Fibroblast of skin of abdomen (primary cell): ENCODE measurements around the gene SLC22A2.

Source experiments
- DNase-seq: peaks from one replicate; pipeline ENCODE4 v3.0.0-alpha.2; 2013

SLC22A2 gene

DNA sequence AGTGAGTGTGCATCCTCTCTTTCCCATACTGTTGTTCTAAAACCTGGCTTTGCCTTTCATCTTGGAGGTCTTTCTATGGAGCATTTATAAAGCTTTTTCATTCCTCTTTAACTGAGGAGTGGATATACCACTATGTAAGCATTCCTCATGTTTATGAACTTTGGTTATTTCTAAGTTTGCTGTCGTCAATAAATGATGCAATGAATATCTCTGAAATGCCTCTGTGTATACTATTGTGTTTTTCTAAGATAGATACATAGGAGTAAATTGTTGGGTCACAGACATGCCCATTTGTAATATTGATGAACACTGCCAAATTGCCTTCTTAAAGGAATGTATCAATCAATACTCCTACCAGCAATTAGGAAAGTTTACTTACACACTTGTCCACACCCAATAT lies 53.9 kb downstream of the SLC22A2 start:
- no peak for DNase-seq

DNA sequence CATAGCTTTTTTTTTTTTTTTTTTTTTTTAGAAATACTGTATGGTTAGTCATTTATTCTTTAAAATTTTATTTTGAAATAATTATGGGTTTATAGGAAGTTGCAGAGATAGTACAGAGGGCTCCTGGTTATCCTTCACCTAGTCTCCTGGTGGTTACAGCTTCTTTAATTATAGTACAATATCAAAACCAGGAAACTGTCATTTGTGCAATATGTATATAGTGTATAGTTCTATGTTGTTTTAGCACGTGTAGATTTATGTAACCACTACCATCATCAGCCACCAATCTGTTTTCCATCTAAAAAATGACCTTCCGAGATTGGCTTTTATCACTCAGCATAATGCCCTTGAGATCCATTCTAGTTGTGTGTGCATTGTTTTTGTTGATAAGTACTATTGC lies 54.7 kb downstream of the SLC22A2 start:
- DNase-seq, result no peak

DNA sequence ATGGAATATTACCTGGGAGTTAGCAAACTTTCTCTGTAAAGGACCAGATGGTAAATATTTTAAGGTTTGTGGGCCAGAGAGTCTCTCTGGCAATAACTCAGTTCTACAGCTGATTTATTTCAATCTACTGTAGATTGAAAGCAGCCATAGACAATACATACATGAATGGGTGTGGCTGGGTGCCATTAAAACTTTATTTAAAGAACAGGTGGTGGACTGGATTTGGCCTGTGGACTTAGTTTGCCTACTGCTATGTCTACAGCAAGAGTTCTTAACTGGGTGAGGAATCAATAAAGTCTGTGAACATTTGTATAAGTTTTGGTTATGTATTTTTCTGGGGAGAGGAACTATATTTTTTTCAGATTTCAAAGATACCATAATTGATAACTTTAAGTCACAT lies 55.1 kb downstream of the SLC22A2 start:
- DNase-seq, result no peak

DNA sequence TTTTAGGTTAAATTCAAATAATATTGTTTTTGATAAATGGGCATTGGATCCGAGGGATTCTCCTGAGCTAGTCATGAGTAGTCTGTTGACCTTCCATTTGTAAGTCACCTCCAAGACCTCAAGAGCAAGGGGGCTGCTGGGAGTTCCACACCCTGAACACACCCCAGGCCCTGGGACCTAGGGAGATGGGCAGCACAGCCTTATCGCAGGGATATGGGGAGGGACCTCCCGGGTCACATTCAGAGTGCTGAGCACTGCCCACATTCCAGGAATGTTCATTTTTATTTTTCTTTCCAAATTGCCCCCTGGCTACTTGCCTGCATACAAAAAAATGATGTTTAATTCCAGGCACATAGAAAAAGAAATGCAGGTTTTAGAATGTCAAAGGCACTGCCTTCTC lies 55.5 kb downstream of the SLC22A2 start:
- no peak for DNase-seq

DNA sequence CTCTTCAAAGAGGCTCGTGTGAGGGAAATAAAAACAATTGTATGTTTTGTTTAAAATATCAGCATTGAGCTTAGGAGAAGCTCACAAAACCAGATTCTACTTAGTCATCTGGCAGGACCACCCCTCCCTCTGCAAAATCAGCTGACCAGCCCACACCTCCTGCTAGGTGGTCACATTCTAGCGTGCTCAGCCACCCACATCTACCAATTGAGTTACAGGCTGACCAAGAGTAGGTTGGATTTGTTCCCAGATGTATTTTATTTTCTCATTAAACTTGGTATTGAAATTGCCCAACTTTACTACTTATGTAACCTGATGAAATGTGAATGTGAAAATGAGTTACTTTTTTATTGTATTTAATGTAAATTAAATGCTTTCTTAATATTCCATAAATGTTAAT lies 56.2 kb downstream of the SLC22A2 start:
- peak; percentile 7 for DNase-seq

DNA sequence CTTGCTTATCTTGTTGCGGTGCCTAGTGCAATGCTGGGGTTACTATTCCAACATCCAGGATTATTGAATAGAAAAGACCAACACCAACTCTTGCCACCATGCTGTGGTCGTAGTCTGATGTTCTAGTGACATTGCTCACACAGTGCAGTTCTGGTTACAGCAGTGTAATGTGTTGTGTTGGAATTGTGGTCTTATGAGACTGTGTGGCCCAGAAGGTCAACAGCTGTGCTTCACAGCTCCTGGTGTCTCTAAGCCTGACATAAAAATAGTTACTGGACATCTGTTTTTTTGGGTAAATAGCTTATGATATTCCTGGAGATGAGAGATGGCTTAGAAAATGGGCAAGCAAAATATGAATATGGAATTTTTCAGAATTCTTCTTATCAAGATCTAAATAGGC lies 57.6 kb downstream of the SLC22A2 start:
- DNase-seq, result no peak

DNA sequence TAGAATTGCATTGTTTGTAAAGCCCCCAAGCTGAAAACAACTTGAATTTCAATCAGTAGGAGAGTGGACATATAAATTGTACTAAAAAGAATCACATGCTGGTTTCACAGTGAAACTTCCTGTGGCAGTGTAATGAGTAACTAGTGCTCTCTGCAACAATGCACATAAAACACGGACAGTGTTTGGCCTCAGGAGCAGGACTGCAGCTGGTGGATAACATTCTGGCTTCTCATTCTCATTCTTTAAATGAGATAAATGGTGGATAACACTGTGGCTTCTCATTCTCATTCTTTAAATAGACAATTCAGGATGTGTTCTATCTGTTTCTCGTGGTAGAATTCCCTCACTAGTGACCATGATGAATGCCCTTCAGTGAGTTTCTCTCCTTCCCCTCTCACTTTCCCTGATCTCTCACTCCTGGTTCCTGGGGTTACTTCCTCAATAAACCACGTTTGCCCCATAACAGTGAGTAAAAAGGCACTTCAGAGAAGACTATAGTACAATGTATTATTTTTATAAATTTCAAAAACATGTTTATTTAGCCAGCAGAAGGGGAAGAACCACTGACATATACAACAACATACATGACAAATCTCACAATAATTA lies 59.9 kb downstream of the SLC22A2 start:
- DNase-seq, result no peak

DNA sequence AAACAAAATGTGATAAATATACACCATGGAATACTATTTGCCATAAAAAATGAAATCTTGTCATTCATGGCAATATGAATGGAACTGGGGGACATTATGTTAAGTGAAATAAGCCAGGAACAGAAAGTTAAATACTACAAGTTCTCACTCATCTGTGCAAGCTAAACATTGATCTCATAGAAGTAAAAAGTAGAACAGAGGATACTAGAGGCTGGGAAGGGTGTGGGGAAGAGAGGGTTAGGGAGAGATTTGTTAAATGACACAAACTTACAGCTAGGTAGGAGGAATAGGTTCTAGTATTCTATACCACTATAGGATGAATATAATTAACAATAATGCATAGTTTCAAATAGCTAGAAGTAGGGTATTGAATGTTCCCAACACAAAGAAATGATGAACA lies 61.0 kb downstream of the SLC22A2 start:
- no peak for DNase-seq

DNA sequence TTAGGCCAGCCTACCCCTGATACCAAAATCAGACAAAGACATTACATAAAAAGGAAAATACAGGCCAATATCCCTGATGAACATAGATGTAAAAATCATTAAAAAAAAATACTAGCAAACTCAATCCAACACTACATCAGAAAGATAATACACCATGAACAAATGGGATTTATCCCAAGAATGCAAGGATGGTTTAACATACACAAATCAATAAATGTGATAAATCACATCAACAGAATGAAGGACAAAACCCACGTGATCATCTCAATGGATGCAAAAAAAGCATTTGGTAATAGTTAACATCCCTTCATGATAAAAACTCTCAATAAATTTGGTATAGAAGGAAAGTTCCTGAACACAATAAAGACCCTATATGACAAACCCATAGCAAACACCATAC lies 63.8 kb downstream of the SLC22A2 start:
- no peak for DNase-seq

DNA sequence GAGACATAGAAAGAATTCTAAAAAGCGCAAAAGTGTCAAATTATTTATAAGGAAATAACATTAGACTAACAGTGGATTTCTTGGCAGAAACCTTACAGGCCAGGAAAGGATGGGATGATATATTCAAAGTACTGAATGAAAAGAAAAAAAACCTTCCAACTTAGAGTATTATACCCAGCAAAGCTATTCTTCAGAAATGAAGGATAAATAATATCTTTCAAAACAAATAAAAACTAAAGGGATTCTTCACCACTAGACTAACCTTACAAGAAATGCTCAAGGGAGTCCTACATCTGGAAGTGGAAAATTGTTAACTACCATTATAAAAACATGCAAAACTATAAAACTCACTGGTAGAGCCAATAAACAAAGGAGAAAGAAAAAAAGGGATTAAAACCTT lies 65.8 kb downstream of the SLC22A2 start:
- DNase-seq, result no peak

DNA sequence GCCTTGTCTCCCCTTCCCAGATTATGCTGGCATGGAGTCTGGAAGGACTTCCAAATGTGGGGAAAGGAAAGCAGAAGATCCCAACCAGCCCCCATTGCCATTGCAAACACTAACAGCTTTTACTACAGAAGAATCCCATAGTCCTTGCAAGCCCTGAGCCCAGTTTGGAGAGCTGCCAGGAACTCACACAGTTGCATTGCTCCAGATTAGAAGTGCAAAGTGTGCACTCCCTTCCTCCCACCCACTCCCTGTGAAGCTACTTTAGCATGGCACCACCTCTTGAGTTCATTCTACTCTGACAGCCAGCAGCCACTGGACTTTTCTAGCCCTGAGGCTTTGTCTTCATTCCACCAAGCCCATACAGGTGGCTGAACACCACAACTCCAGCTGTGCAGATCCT lies 67.6 kb downstream of the SLC22A2 start:
- DNase-seq, result no peak

DNA sequence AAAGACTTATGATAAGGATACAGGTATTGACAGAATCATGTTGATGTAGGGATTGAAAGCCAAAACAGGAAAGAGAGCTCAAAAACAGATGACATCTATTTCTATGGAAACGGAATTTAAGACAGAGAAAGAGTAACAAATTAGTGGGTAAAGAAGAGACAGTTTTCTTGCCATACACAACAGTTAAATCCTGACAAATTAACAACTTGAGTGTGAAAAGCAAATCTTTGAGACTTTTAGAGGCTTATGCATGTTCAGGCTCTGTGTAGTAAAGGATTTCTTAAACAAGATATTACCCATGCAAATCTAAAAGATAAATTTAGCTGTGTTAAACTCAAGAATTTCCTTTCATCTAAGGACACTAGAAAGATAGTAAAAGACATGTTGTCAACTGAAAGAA lies 68.5 kb downstream of the SLC22A2 start:
- no peak for DNase-seq

DNA sequence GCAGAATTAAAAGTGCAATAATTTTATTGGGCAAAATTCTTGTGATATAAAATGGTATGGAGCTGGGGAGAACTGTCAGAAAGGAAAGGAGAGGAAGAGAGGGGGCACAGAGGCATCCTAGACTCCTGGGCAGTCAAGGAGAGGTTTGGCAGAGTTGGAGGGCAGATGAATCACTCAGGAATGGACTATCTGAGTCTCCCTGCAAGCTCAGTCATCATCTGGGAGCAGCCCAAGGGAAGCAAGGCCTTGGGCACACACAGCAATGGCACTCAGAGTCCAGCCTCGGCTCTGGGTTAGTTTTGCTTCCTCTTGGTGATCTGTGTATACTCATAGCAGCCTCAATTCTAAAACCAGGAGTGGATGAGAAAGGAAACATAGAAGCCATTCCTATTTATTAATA lies 69.8 kb downstream of the SLC22A2 start:
- no peak for DNase-seq

DNA sequence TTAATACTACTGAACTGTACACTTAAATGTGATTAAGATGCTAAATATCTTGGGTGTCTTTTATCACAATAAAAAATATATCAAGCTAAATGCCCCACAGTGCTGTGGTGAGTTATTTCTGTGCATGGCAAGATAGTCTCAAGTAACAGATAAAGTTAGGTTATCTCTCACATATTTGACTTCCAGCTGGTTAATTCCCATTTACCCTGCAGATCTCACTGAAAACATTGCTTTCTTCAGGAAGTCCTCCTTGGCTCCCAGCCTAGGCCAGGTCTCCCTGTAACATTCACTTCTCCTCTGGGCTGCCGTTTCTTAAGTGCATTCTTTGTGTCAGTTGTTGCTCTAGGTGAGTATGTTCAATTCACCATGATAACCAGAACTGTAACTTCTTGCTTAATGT lies 77.9 kb downstream of the SLC22A2 start:
- DNase-seq, result no peak

DNA sequence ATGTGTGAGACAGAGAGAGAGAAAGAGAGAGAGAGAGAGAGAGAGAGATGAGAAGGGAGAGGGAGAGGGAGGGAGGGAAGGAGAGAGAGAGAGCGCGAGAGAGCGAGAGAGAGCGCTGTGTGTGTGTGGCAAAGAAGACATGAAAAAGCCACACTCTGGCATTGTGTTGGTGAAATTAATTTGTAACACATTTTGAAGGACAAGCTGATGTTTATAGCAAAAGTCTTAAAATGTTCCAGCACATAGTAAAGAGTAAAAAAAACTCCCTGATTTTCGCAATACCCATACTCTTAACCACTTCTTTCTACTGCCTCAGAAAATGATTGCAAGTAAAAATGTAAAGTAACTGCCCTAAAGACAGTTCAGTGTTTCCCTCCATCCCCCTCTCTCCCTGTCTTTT lies 80.3 kb downstream of the SLC22A2 start:
- DNase-seq, result no peak

DNA sequence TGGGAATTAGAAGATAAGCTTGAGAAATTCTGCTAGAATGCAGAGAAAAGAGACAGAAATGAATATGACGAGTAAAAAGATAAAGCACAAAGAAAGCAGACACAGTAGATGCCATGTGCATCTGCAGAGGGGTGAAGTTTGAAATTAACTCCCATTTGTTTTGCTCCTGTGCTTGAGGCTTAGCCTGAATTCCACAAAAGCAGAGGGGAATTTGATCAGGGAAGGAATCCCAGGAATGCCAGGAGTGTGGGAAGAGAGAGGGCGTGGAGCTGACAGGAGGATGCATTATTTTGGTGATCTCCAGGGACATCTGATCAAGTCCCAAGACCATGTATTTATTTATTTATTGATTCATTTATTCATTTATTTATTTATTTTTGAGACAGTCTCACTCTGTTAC lies 81.4 kb downstream of the SLC22A2 start:
- peak; percentile 8 for DNase-seq

DNA sequence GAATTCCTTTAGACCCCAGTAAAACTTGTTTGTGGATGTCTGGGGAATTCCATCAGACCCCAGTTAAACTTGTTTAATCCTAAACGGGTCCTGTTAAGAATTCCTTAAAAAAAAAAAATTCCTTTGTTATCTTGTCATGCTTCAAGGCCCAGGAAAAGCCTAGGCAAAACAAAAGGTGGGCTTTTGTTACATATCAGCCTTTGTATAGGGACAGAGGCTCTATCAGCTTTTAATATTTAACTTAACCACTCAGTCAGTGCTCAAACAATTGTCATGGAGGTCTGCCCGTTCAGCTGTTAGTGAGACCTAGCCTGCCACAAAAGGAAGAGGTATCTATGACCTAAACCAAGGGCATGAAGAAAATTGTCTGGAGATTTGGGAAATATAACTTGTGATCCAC lies 83.9 kb downstream of the SLC22A2 start:
- no peak for DNase-seq

DNA sequence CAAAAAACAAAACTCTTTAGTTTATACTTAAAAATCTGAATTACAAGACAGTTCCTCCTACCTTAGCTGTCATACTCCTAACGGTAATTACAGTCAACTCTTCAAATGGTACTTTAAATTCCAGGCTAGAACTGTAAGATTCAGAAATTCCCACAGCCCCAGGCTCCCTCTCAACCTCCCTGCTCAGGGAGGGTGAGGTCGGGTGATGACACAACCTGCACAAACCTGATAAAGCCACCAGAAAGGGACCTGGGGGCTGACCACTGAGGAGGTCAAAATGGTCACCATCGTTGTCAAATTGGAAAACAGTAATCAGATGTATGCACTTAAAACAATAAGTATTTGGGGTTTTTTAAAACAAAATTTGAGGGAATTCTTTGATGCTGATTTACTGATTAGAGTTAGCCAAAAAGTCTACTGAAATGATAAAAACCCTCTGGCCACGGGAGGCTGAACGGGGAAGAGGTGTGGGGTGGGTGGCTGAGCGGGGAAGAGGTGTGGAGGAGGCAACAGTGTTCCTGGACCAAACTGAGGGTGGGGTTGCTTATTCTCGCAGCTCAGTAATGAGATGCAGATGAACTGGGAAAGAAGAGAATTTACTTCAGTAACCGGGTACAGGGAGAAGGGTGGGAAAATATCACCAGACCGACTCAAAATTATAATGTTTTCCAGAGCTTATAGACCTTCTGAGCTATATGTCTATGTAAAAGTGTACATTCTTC lies 84.7 kb downstream of the SLC22A2 start:
- no peak for DNase-seq

DNA sequence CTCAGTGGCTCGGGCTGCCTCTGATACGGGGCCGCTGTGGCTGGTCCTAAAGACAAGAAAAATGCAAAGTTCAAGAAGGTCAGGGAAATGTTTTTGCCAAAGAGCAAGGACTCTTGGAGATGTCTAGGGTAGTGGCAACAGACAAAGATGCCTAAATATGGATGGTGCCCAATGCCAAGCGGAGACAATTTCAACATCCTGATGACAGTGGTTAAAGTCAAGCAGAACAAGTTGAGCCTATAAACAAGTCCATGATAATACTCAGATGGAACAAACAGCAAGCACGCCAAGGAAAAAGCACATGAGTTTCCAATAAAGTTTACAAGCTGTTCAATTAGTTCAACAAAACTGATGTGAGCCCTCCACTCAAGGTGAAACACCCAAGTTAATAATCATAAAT lies 85.9 kb downstream of the SLC22A2 start:
- no peak for DNase-seq

DNA sequence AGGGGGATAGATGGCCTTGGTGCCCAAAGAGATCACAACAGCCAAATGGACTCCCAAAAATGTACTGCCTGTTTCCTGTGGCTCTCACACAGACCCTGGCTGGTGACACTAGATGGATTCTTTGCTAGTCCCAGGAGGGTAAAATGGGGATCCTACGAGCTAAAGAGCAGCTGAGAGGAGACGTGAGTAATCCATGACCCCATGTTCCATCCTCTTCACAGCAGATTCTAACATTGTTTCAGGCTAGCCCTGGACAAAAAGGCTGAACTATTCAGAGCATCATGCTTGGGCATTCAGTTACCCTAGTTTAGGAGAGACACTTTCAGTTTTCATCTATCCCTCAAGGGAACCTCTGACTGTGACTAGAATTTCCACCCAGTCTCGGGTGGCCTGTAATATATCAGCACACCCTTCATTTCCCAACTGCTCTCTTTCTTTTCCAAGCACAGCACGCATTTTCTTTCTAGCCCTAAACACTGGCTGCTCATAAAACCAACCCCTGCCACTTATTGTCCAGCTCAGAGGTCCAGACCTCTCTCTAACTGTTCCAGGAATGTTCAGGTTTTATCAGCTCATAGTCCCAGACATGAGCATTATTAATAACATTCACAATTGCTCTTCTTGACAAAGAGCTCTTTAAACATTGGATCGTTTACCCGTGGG lies 88.5 kb downstream of the SLC22A2 start:
- DNase-seq, result no peak

DNA sequence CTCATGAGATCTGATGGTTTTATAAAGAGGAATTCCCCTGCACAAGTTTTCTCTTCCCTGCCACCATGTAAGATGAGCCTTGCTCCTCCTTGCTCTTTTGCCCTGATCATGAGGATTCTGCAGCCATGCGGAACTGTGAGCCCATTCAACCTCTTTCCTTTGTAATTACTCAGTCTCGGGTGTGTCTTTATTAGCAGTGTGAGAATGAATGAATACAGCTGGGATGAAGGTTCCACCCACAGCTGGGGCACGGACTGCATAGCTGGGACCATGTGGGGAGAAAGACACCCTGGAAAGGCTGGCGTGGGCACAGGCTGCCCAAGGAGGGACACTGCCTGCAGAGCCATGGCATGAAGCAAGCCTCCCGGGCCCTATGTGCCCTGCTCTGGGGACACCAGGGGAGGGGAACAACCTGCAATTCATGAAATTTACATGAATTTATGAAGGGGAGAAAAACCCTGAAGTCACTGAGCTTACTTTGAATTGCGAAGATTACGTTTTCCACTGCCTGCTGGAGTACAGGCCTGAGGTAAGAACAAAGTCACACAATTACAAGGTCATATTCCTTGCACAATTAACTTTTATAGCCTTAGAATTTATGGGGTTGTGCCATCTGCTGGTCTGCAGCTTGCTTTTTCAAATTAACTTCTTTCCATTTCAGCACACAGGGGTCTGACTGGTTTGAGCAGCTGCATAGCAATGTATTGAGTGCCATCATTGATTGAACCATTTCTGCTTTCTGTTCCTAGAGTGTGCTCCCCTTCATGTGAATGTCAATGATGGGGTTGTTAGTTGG lies 90.8 kb downstream of the SLC22A2 start:
- no peak for DNase-seq
